NCI-H146 (cell line): ENCODE results near the gene PRPF18.
A peak's percentile ranks its signal among the peaks of the same experiment; 100 is the strongest.

Experiments
- DNase-seq: peaks from one replicate; lab custom pipeline; 2025; lab: John Stamatoyannopoulos, UW

PRPF18 gene

GRCh38 chr10:13604357-13605040, 17.7 kb downstream of the PRPF18 start:
- DNase-seq, result no peak

- DNase-seq, result no peak
These were observed 21.6 kb downstream of the PRPF18 start for GRCh38 chr10:13608246-13608853.

DNA sequence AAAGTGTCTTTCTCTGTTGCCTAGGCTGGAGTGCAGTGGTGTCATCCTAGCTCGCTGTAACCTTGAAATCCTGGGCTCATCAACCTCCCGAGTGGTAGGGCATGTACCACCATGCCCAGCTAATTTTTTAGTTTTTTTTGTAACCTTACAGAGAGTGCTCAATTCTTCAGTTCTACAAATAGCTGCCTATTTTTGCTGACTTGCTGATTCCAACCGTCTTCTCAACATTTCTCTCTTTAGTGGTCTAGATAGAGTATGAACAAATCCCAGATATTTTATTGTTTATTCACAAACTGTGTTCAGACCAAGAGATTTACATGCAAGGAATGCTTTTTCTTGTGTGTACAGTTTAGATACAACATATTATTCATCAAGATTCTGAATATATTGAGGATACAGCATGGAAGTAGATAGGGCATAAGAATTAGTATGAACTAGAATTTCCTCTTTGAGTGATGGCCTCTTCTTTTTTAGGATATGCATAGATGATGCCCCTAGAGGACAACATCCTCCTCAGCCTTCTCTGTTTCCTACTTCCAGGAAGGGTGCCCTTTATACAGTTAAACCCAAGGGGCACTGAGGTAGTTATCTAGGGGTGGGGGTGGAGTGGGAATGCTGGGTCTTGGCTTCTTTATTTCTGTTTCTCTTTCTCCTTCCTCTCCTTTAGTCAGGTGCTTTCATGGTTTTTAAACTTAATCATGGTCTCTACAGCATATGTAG, 26.0 kb downstream of the PRPF18 start:
- DNase-seq, result no peak

DNA sequence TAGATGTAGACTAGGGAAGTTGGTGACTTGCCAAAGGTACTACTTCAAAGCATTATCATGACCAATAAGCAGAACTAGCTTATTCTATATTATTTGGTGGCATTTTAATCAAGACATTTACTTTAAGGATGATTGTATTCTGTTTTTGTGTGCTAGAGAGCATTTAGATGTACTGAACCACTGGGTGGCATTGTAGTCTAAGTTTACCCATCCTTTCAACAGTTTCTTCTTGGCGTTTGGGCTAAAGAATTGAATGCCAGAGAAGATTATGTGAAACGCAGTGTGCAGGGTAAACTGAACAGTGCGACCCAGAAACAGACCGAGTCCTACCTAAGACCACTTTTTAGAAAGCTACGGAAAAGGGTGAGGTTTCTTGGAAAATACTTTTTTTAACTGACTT, 26.8 kb downstream of the PRPF18 start:
- DNase-seq, result peak; percentile 7

DNA sequence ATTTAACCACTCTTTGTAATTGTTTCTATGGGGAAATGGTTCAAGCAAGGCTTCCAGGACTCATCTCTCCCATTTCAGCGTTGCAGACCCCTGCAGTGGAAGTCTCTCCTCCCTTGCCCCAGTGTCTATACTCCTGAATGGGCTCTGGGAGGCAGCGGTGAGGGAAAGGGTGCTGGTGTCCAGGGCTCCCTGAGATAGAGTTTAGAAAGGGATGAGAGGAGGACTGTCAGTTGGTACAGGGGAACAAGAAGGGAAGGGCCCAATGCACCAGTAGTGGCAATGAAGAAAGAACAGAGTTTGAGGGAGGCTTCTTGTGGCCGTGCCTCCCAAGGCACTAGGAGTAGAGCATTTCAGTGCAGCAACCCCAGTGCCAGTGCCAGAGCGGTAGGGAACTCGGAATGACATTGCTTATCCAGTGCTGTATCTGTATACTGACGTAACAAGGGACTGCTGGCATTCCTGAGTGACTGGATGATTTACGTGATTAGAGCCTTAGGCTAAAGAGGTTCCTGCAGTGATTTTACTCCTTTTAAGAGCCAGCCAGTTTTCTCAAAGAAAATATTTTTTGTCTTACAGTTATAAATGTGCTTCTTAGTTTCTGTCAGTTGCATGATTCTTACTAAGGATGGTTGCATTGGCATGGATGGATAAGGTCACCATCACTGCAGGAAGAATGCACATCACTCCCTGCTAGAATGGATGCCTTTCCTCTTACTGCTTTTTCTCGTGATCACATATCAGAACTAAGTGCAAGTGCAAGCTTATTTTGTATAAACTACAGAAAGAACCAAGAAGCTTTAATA, 28.0 kb downstream of the PRPF18 start:
- DNase-seq, result no peak

DNA sequence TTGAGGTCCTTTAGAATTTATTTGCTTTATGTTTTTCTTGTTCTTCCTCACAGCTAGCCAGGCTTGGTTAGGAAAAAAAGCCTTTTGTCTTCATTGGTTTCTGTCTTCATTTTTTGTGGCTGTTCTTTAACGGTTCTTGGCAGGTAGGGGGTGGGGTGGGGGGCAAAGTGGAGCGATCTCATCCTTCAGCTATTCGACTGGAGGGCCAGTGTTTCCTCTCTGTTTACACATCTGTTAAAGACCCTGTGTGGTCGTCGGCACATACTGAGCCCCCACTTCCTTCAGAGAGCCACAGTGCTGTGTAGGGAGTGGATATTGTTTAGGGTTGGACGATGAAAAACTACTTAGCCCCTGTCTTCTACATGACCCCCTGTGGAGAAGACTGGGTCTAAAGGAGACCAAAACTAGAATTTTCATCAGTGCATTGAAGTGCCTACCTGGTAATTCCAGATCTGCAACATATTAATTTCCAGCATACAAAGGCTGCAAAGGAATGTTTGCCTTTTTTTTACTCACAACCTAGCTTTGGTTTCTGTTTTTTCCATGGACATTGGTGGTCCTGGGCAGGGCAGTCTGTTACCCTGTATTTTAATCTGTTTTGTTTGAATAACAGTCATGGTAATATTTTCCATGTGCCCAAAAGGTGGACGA, 29.0 kb downstream of the PRPF18 start:
- DNase-seq, result no peak

DNA sequence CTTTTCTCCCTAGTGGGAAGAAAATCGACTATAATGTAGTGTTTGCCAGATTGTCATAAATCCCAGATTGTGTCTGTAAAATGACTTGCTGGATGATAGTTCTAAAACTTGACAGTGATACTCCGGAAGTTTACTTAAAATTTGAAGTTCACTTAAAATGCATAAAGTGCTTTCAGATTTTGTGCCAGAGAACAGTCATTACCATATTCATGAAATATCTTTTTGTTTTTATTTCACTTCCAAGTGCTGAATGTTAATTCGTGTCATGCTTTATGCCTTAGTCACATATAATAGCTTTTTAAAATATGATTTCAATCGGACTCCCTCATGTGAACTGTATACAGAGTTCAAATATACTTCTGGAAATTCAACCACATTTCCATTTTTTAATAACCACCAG, 30.4 kb downstream of the PRPF18 start:
- DNase-seq, result no peak

GRCh38 chr10:13621931-13622330, 35.2 kb downstream of the PRPF18 start:
- no peak for DNase-seq

DNA sequence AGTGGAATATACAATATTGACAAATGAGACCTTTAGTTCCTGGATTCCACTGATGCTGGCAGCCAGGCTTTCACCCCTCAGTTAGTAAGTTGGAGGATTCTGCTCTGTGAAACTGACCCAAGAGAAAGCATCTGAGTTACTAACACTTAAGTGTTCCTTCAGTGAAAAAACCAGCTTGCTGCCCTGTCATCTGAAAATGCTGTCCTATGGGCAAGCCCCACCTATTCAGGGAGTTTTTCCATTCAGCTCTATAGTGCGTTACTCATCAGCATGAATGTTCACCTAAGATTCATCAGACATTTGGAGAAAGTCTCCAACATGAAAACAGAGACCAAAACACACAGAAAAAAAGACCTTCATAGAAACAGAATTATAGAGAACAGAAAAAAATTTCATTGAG, 37.9 kb downstream of the PRPF18 start:
- DNase-seq, result no peak

DNA sequence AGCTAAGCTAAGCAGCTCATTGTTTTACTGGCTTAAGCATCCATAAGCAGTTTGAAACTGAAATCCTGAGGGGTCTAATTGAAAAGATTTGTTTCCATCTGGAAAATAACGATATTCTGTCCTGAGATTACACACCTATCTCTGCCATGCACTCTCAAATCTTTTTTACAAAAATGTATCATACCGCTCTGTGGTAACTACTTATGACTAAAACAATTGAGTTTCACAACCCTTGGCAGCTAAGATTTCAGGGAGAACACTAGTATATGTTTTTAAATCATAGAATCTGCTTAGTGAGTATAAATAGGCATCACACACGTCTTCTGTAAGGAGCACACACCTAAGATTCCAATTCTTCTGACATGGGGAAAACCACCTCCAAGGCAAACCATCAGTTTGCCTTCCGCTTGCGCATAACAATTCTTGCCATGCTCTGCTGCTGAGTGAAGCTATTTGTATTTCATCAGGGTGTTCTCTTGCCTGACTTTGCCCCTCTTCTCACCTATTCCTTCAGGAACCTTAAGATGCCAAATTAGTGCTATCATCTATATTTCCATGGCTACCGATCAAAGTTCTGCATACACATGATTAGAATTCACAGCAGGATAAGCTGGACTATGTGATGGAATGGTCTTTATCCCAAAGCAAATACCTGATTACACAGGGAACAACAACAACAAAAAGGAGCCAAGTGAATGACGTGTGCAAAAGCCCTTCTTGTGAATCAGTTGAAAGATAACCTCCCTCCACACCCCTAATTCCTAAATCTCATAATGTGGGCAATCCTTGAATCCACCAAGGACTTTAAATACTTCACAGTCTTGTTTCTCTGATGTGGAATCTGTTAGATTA, 40.9 kb downstream of the PRPF18 start:
- no peak for DNase-seq

- no peak for DNase-seq
These were observed 41.9 kb downstream of the PRPF18 start for GRCh38 chr10:13628661-13629060.

GRCh38 chr10:13629116-13629515, 42.4 kb downstream of the PRPF18 start:
- DNase-seq, result no peak

DNA sequence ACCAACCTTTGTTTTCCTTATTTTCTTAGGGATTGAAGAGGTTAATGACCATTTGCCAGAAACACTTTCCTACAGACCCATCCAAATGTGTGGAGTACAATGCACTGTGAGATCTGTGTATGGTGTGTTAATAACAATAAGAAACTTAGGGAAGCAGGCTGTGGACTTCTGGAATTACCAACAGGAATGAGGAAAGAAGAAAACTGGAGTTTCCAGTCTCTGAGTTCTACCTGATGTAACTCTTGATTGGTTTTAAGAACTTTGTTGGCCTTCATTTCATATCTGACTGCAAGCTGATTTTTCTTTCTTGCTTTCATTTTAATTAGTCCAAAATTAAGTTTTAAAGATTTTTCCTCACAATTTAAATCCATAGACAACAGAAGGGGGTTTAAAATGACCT, 43.5 kb downstream of the PRPF18 start:
- no peak for DNase-seq

- no peak for DNase-seq
These were observed 44.8 kb downstream of the PRPF18 start for GRCh38 chr10:13631594-13631993.

- no peak for DNase-seq
These were observed 45.7 kb downstream of the PRPF18 start for GRCh38 chr10:13632440-13632839.

- DNase-seq, result no peak
These were observed 46.2 kb downstream of the PRPF18 start for GRCh38 chr10:13632884-13633440.

DNA sequence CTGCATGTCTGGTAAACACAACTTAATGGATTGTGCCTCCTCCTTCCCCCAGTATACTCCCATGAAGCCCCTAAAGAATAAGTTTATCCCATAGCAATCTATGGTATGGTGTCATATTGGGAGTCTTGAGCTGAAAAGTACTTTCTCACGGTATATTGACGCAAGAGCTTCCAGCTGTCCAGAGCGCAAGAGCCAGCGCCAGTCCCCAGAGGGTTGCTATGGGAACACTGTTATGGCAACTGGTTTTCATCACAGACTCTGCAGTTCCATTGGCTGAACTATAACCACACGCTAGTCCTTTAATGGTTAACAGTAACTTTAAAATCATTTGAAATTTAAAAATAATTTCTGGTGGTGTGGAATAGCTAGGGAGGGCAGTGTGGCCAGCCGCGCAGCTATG, 46.9 kb downstream of the PRPF18 start:
- peak; percentile 23 for DNase-seq

DNA sequence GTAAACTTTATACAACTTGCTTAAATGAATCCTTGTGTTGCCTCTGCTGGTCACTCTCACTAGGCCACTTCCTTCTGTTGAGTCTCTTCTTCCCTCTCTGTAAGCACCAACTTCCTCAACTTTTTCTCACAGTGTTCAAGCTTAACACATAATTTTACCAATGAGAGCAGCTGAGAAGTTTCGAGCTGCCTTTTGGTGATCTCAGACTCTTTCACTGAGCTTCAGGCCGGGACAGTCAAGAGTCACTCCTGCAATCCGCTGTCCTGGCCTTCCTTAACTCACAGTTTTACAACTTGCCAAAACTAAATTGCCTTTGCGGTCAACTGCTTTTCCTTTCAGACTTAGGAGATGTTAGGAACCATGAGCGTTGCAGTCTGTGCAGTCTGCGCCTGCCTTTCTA, 47.4 kb downstream of the PRPF18 start:
- no peak for DNase-seq

- DNase-seq, result no peak
These were observed 50.0 kb downstream of the PRPF18 start for GRCh38 chr10:13636776-13637175.

GRCh38 chr10:13637303-13637856, 50.6 kb downstream of the PRPF18 start:
- DNase-seq, result peak; percentile 17
